ENCODE measurements around the gene GPA33. TPM values are rescaled to one million over a fixed set of nuclear protein-coding genes. Genes with fewer than 3 reads are reported as not detected.

GPA33 gene
- total RNA-seq, 4 donors from 2014 or later: 87.4 to 568 (median 509) TPM

GRCh38 chr1:167067904-167068303 lies 22.3 kb downstream of the GPA33 start:
- in situ Hi-C loops (cut with MboI; ENCODE audit: low pct_ligation_motif_present in 1 of 4, low pct_unique_long_range_greater_than_20kb in 1 of 4, low sequenced_read_pairs in 3 of 4): loop anchor here (5.0 to 25.0 kb wide), 8 partner anchors 54 to 469 kb away; no protein-coding TSS in a partner anchor

GRCh38 chr1:167066333-167067122 lies 23.6 kb downstream of the GPA33 start:
- H3K4me1 ChIP-seq: peaks cover 0 to 25% (median 17%) of the 10 kb centered on the region in 4 donors
- peak; percentile 85 for DNase-seq
- H3K4me3 ChIP-seq: peak overlapping the region in 2 of 4 donors; percentile 12 to 29
- WGBS, 2 donors (ENCODE audit: low coverage in 1 of 2): 9 to 22% methylated on average over 3 to 22 of the region's 31 CpGs
- intact Hi-C loops (cut with DNase I; ENCODE audit: low total_unique reads) (loop anchor here (5.0 to 10.0 kb wide), 2 partner anchors 376 to 468 kb away; no protein-coding TSS in a partner anchor), in situ Hi-C loops (cut with MboI; ENCODE audit: low pct_ligation_motif_present in 1 of 4, low pct_unique_long_range_greater_than_20kb in 1 of 4, low sequenced_read_pairs in 3 of 4) (loop anchor here (5.0 to 25.0 kb wide), 8 partner anchors 56 to 471 kb away; no protein-coding TSS in a partner anchor)
- H3K36me3 ChIP-seq: no peaks in the 10 kb centered on the region
- no peaks in the 10 kb centered on the region for H3K27me3 ChIP-seq
- H3K27ac ChIP-seq: peak overlapping the region; percentile 69 to 80 (median 76)
- H3K9me3 ChIP-seq: no peaks in the 10 kb centered on the region
- TF ChIP-seq CTCF (IDR thresholded peaks at IDR 0.05) (peak; percentile 94 to 97 (median 95)), POLR2A (IDR thresholded peaks at IDR 0.05) (no peak)

More at GRCh38 chr1:167067904-167068303, 22.3 kb downstream of the GPA33 start:
- Histone ChIP-seq H3K27ac (no peak overlapping the region), H3K4me3 (no peak overlapping the region), H3K4me1 (peaks cover 0 to 25% (median 17%) of the 10 kb centered on the region in 4 donors), H3K9me3 (no peaks in the 10 kb centered on the region), H3K36me3 (no peaks in the 10 kb centered on the region), H3K27me3 (no peaks in the 10 kb centered on the region)
- TF ChIP-seq POLR2A (IDR thresholded peaks at IDR 0.05): no peak
- no peak for TF ChIP-seq EP300 (IDR thresholded peaks at IDR 0.05; ENCODE audit: low read depth)
- TF ChIP-seq CTCF (IDR thresholded peaks at IDR 0.05): no peak
- no peak for TF ChIP-seq POLR2AphosphoS5 (IDR thresholded peaks at IDR 0.05)
- WGBS, 2 donors (ENCODE audit: low coverage in 1 of 2): 70 to 71% methylated on average over 3 of the region's 3 CpGs
- intact Hi-C loops (cut with DNase I; ENCODE audit: low total_unique reads): loop anchor here (5.0 to 10.0 kb wide), 2 partner anchors 374 to 467 kb away; no protein-coding TSS in a partner anchor
- DNase-seq: no peak

- in situ Hi-C loops (cut with MboI; ENCODE audit: low pct_ligation_motif_present in 1 of 4, low pct_unique_long_range_greater_than_20kb in 1 of 4, low sequenced_read_pairs in 3 of 4) (loop anchor here (5.0 to 25.0 kb wide), 8 partner anchors 57 to 472 kb away; no protein-coding TSS in a partner anchor), intact Hi-C loops (cut with DNase I; ENCODE audit: low total_unique reads) (loop anchor here (5.0 to 10.0 kb wide), 2 partner anchors 377 to 469 kb away; no protein-coding TSS in a partner anchor)
Observed at GRCh38 chr1:167065471-167065870, 24.7 kb downstream of the GPA33 start.

More at GRCh38 chr1:167065471-167065870, 24.7 kb downstream of the GPA33 start:
- H3K4me1 ChIP-seq: peaks cover 0 to 25% (median 17%) of the 10 kb centered on the region in 4 donors
- TF ChIP-seq EP300 (IDR thresholded peaks at IDR 0.05; ENCODE audit: low read depth) (no peak), CTCF (IDR thresholded peaks at IDR 0.05) (no peak), POLR2AphosphoS5 (IDR thresholded peaks at IDR 0.05) (peak in 2 of 3 donors; percentile 32 to 33)
- H3K4me3 ChIP-seq: no peak overlapping the region
- peak; percentile 80 for DNase-seq
- no peaks in the 10 kb centered on the region for H3K9me3 ChIP-seq
- WGBS, 2 donors (ENCODE audit: low coverage in 1 of 2): 39% methylated on average over 8 of the region's 8 CpGs; no CpG with 5 or more reads in 1 of the 2 donors
- H3K36me3 ChIP-seq: no peaks in the 10 kb centered on the region
- peak overlapping the region; percentile 69 to 80 (median 76) for H3K27ac ChIP-seq
- H3K27me3 ChIP-seq: no peaks in the 10 kb centered on the region

Data from transverse colon (tissue), 4 donors.